HG03571 (cell line): ENCODE results near the gene LILRA1.
"Not testable (repeated sequence)": the region's sequence is repeated elsewhere in the genome, so short reads cannot be mapped to it uniquely, and the experiment has no call there.

Source experiments
- ATAC-seq: cut with Tn5 transposase; IDR thresholded peaks from one replicate; pipeline ENCODE4 v1.9.1; 2021; ENCODE audit not compliant: unreplicated experiment

LILRA1 gene

DNA sequence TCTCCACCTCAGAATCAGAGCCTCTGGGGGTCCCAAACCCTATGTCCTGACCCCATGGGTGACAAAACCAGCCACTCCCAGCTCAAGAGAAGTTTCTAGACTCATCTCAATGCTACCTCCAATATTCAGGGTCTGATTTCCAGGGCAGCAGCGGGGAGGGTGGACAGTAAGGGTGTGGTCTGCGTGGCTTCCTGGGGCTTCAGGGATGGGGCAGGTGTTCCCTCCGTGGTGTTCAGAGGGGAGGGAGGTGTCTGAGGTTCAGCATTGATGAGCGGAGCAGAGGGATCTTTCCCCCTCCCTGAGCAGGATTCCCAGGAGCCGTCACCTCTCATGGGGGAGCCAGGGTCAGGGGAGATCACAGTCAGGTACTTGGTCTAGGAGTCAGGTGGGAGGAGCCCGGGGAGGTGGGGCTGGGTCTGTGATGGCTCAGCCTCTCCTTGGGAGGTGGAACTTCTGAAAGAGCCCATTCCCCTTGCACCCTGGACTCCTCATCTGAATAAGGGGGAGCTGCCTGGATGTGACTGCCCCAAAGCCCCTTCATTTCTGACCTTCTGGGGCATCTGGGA, 16.9 kb upstream of the LILRA1 start:
- ATAC-seq: no peak

DNA sequence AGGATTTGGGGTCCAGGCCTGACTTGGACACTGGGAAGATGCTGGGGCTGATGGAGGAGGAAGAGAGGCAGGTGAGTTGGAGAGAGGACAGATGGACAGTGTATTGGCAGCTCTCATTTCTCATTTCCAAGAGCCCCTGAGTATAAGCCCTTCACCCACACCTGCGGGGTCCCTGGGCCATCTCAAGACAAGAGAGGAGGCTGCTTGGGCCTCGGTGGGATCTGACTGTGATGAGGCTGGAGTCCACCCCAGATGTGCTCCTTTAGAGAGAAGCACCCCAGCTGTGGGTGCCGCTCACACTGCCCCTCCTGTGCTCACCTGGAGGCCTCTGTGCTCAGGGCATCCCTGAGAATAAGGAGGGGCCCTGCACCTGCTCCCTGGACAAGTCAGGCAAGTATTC, 16.1 kb upstream of the LILRA1 start:
- ATAC-seq: no peak

DNA sequence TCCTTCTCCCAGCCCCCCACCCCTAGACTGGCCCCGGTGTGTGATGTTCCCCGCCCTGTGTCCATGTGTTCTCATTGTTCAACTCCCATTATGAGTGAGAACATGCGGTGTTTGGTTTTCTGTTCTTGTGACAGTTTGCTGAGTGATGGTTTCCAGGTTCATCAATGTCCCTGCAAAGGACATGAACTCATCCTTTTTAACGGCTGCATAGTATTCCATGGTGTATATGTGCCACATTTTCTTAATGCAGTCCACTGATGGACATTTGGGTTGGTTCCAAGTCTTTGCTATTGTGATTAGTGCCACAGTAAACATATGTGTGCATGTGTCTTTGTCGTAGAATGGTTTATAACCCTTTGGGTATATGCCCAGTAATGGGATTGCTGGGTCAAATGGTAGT, 15.2 kb upstream of the LILRA1 start:
- not testable (repeated sequence) for ATAC-seq

DNA sequence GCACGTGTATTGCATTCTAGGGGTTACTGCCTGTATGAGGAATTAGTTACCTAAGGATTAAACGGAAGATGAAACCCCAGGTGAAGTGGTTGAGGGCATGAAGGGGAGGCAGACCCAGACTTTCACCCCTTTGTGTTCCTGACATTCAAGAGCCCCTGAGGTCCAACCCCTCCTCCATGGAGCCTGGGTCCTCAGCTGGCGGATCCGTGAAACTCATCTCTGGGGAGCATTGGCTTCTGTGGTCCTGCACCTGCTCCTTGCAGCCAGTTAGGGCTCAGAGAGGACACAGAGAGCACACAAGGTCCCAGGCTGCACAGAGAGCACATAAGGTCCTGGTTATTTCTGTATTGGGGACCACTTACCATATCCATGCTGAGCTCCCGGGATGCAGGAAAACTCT, 7.0 kb upstream of the LILRA1 start:
- ATAC-seq: no peak

DNA sequence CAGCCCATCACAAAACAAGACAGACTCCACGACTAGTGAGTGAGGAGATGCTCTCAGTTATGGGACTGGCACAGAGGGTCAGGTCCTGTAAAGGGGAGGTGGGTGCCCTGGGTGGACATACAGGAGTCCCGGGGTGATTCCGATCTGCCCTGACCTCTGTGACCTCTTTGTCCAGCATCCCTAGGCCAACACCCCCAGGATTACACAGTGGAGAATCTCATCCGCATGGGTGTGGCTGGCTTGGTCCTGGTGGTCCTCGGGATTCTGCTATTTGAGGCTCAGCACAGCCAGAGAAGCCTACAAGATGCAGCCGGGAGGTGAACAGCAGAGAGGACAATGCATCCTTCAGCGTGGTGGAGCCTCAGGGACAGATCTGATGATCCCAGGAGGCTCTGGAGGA, 6.4 kb upstream of the LILRA1 start:
- no peak for ATAC-seq

DNA sequence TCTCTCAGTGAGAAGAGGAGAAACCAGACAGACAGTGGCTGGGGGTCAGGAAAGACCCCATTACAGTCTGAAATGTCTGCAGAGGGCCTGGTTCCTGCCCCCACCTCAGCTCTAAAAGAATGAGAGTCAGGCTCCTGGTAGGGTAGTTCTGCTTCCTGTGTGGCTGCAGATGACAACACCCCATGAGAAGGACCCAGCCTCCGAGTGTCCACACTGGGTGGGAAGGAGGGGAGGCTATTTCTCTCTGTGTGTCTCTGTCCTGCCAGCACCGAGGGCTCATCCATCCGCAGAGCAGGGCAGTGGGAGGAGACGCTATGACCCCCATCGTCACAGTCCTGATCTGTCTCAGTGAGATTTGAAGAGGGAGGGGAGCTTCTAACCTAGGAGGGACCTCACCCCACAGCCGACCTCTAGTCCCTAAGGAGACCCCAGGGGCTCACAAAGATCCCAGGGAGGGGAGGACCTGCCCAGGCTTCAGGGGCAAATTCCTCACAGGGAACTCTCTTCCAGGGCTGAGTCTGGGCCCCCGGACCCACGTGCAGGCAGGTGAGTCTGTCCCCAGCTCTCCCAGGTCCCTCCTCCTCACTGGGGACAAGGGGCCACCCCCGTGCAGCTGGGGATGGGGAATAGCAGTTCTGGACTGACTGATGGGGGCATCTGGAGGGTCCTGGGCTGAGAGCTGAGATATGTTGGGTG, 647 bp downstream of the LILRA1 start:
- ATAC-seq: not testable (repeated sequence)

DNA sequence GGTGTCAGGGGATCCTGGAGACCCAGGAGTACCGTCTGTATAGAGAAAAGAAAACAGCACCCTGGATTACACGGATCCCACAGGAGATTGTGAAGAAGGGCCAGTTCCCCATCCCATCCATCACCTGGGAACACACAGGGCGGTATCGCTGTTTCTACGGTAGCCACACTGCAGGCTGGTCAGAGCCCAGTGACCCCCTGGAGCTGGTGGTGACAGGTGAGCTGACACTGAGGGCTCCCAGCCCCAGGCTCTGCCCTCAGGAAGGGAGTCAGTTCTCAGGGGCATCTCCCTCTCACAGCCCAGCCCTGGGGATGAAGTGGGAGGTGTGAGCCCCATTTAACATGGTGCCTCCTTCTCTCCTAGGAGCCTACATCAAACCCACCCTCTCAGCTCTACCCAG, 1.3 kb downstream of the LILRA1 start:
- no peak for ATAC-seq

DNA sequence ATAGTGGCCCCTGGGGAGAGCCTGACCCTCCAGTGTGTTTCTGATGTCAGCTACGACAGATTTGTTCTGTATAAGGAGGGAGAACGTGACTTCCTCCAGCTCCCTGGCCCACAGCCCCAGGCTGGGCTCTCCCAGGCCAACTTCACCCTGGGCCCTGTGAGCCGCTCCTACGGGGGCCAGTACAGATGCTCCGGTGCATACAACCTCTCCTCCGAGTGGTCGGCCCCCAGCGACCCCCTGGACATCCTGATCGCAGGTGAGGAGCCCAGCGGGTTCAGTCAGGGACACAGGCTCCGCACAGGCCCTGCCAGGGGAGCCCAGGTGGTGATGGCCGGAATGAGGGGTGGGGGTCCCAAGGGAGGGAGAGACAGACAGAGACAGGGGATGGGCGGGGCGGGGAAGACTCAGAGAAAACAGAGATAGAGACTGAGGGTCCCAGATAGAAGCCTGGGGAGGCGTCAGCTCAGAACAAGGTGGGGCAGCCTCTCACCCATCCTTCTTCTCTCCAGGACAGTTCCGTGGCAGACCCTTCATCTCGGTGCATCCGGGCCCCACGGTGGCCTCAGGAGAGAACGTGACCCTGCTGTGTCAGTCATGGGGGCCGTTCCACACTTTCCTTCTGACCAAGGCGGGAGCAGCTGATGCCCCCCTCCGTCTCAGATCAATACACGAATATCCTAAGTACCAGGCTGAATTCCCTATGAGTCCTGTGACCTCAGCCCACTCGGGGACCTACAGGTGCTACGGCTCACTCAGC, 2.4 kb downstream of the LILRA1 start:
- ATAC-seq: not testable (repeated sequence)

DNA sequence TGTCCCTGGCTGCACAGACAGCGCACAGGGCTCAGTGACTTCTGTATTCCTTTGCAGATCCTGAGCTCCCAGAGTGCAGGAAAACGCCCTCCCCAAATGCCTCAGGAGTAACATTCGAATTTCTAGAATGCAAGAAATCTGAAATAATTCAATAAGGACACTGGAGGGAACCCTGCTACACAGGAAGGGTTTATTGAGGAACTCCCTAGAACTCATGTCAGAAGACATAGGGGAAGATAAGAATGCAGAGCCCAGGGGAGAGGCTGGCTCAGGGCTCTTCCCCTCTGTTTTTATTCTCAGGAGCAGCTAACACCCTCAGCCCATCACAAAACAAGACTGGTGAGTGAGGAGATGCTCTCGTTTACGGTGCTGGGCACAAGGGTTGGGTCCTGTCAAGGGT, 6.8 kb downstream of the LILRA1 start:
- ATAC-seq: no peak

DNA sequence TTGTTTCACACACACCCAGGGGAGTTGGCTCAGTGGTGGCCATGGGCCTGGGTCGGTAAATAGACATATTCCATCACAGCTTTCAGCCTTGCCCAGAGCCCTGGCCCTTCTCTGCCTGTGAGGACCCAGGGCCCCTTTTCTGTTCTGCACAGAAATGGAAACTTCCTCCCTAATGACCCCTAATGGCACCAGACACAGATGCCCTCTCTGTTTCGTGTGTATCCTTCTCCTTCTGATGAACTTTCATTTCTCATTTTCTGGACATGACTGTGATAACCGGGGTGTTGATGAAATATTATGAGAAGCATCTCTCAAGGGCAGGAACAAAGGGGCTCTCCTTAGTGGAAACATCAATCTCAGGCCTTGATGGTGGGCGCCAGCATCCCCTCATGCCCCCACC, 12.8 kb downstream of the LILRA1 start:
- ATAC-seq: no peak

DNA sequence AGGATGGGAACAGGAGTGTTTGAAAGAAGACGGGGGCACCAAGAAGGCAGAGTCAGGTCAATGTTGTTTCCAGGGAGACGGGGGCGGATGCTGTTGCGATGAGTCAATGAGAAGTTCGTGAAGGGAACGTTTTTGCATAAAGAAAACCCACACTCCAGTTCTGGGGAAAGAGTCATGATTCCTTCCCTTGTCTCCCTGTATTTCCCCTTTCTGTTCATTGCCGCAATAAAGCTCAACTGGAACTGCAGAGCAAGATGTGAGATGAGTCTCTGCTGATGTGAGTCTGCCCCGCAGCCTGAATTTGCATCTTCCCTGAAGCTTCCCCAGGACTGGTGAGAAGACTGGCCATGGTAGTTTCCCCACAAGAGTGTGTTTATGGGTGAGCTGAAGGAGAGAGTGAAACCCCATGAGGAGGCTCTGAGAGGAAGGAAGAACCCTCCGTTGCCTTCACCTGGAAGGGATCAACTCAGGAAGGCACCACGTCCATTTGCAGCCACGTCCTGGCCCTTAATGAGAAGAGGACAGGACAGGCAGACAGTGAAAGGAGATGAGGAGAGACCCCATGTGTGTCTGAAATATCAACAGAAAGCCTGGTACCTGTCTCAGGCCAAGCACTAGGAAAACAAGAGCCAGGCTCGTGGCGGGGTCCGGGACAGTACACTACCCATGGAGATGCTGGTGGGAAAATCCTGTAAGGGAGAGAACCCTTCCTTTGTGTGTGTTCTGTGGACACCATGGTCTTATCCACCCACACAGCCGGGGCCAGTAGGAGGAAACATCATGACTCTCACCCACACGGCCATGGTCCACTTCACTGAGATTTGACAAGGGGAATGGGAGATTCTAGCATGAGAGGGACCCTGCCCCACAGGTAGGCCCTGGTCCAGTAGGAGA, 13.7 kb downstream of the LILRA1 start:
- ATAC-seq: peak; percentile 66

DNA sequence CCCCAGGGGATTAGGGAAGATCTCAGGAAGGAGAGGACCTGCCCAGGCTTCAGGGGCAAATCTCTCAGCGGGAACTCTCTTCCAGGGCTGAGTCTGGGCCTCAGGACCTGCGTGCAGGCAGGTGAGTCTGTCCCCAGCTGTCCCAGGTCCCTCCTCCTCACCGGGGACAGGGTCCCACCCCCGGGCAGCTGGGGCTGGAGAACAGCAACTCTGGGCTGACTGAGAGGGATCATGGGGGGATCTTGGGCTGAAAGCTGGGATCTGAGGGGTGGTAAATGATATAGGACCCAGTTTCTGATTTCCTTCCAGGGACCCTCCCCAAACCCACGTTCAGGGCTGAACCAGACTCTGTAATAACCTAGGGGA, 14.3 kb downstream of the LILRA1 start:
- ATAC-seq: no peak

DNA sequence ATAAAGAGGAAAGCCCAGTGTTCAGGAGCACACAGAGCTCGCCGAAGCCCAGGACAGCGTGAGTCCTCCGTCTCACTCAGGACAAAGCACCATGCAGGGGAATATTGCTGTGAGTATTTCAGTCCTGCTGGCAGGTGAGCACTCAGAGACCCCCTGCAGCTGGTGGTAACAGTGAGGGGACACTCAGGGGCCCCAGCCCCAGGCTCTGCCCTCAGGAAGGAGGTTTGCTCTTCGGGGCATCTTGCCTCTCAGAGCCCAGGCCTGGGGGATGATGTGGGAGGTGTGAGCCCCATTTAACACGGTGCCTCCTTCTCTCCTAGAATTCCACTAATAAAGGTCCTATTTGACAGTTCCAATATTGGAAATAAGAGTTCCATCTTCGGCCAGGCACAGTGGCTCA, 14.8 kb downstream of the LILRA1 start:
- ATAC-seq: no peak

DNA sequence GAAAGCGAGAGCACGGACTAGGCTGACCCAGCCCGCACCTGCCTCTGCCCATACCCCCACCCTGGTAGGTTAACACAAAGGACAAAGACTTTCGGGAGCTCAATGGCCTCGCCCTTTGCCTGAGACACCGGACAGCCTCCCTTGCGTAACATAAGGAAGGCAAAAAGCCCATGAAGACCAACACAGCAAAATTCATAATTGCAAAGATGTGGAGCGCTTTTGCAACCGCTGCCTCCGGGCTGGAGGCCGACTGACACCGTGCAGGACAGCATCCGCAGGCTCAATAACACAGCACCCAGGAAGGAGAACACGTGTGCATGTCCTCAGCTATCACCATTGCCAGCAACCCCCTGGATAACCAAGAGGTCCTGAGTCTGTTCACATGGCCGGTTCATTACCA, 15.4 kb downstream of the LILRA1 start:
- no peak for ATAC-seq

DNA sequence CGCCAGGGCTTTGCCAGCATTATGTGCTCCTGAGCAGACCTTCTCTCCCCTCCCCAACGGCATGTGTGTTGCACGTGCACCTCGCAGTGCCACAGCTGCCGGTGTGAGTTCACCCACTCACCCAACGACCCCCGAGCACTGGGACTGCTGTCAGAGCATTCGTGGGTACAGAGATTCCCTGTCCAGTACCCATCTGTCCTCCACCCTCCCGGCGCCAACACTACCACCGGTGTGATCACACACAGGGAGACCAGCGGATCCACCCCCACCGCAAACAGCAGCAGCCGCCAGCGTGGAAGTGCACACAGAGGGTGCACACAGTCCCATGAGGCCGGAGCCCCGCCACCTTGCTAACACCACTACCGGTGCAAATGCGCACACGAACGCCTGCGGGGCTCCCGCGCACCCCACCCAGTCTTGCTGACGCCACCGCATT, 15.9 kb downstream of the LILRA1 start:
- ATAC-seq: no peak

DNA sequence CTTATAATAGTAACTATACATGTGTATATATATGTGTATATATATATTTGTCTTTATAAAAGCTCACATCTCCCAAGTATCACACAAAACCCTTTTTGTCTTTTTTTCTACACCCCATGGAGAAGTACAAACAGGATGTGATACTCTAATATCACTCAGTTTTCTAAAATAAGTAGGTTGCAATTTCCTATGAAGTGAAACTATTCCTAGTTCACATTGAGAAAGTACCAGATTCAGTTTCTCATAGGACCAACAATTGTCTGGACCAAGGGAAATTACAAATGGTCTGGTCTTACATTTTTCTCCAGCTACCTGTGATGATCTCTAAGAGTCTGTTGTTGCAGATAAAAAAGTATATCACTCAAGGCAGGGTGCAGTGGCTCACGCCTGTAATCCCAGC, 19.0 kb downstream of the LILRA1 start:
- no peak for ATAC-seq

DNA sequence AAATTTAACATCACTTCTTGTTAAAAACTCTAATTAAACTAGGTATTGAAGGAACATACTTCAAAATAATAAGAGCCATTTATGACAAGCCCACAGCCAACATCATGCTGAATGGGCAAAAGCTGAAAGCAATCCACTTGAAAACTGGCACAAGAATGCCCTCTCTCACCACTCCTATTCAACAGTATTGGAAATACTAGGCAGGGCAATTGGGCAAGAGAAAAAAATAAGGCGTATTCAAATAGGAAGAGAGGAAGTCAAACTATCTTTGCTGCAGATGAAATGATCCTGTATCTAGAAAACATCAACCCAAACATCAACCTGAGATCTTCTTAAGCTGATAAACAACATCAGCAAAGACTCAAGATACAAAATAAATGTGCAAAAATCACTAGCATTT, 21.3 kb downstream of the LILRA1 start:
- ATAC-seq: no peak

DNA sequence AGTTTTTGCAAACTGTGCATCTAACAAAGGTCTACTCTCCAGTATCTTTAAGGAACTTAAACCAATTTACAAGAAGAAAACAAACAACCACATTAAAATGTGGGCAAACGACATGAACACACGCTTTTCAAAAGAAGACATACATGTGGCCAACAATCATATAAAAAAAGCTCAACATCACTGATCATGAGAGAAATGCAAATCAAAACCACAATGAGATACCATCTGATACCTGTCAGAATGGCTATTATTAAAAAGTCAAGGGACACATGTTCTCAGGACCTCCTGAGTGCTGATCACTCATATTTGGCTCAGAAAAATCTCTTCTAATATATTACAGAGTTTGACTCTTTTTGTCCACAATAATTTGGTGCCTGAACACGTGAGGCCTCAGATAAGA, 22.6 kb downstream of the LILRA1 start:
- ATAC-seq: no peak

DNA sequence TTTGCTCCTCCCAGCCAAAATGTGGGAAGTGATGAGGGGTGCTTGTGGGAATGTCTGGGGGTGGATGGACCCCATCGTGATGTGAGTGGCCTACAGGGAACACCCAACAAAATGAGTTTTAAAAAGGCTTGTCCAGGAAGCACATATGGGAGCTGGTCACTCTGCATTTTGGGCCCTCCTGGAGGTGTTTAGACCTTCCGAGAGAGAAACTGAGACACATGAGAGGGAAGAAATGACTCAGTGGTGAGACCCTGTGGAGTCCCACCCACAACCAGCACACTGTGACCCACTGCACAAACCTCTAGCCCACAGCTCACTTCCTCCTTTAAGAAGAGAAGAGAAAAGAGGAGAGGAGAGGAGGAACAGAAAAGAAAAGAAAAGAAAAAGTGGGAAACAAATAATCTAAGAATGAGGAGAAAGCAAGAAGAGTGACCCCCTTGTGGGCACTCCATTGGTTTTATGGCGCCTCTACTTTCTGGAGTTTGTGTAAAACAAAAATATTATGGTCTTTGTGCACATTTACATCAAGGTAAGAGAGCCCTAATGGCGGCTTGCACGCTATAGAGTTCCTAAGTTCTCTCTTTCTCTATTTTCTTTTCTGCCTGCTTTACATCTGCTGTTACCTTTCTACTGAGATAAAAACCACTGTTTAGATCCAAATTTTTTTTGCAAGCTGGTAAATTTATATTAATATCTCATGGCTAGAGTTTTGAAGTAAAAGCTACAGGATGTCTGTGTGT, 23.6 kb downstream of the LILRA1 start:
- peak; percentile 81 for ATAC-seq

DNA sequence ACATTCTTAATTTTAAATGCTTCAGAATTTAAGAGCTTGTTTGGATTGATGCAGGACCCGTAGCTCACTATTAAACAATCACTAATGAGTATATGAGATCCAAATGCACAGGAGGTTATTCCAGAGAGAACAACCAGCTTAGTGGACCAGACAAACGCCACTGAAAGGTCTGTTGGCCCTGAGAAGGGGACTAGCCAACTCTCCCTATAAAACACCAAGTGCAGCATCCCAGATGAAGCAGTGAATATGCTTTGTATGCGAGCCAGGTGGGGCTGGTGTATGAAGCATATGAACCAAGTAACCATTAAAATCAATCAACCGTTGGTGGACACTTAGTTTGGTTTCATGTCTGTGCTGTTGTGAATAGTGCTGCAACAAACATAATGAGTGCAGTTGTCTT, 27.0 kb downstream of the LILRA1 start:
- ATAC-seq: no peak

DNA sequence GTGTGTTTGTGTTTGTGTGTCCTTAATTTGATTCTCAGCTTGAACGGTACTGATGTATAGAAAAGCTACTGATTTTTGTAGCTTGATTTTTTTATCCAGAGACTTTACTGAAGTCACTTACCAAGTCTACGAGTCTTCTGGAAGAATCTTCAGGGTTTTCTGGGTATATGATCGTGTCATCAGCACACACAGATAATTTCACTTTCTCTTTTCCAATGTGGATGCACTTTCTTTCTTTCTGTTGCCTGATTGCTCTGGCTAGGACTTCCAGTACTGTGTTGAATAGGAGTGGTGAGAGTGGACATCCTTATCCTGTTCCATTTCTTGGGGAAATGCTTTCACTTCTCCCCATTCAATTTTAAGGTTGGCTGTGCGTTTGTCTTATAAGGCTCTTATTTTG, 29.0 kb downstream of the LILRA1 start:
- no peak for ATAC-seq
